Medulla oblongata (tissue), 1 donor: Measurements from ENCODE around the gene NFIB.

Experiments used
- DNase-seq: peaks from one replicate; pipeline ENCODE4 v3.0.0-alpha.2; 2015; ENCODE audit errors: extremely low spot score

NFIB gene

DNA sequence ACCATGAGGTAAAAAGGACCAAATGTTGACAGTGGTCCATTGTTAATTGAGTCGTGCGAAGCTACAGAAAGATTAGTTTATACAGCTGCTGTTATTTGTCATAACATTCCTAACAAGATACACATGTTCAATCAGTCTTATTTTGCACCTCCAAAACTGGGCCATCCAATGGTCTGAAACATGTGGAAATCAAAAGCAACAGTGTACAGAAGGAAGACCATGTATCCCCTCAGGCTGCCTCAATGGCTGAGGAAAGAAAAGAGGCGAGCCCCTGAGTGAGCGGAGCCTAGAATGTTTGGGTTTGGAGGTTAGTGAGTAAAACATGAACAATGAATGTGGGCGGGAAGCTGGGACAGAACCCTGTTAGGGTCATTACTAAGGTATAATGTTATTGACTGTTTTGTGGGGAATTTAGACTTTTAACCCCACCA is 35.6 kb downstream of the NFIB start:
- DNase-seq: no peak

DNA sequence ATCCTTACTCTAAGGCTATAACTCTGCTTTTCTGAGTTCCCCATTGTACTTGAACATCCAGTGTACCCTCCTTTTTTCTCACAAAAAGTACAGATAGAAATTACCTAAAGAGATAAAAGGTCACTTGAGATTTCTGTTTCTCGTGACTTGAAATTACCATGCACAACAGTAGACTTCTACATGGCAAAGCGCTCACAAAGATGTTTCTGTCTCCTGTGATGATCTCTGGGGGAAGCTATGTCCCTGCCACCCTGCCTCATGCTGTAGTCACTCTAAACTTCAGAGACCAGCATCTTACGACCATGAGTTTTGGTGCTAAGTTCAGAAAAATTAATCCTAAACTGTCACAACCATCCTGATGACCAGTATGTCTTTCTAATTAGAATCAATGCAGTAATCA is 36.2 kb downstream of the NFIB start:
- no peak for DNase-seq

DNA sequence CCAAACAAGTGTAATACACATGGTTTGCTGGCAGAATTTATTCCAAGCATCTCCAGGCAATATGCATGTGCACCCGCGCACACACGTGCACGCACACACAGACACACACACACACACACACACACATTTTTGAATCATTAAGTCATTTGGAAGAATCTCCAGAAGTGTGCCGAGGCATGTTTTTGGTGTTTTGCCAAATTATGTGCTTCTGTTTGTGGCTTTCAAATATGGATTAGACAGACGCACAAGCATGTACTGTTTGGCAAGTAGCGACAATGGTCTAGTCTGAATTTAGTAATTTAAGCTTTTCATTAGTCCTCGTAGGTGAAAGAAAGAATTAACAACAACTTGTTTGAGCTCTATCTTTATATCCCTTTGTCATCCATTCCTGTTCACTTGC is 36.7 kb downstream of the NFIB start:
- DNase-seq: no peak

DNA sequence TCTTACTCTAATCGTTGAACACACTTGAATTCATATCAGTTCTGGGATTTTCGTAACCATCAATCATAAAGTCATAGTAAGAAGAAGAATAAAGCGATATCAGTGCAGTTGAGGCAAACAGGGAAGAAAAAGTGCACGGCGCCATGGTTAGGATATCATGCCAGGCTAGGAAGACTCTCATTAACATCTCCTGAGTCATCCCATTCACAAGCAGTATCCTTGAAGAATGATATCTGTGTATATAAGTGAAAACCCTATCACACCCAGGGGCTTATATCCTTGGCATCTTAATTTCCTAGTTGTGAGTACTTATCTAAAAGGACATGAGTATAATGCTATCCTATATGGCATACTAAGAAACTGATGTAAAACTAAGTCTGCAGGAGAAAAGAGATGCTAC is 38.6 kb downstream of the NFIB start:
- no peak for DNase-seq

DNA sequence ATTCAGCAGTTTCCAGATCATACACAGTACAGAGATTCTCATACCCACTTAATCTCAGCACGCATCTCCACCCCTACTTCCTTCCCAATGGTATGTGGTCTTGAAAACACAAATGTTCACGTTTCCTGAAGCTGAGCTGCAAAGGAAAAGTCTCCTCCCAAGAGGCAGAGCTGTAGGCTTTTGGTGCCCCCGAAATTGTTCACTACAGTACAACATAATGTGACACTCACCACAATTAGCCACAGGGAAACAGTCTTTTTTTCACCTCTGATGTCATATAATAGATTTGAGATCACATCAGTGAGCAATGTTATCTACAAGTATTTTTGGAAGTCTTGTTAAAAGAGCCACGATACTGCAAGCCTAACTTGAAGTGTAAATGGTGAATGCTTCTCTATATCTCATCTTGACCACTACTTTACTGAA is 40.2 kb downstream of the NFIB start:
- DNase-seq: peak; percentile 30

DNA sequence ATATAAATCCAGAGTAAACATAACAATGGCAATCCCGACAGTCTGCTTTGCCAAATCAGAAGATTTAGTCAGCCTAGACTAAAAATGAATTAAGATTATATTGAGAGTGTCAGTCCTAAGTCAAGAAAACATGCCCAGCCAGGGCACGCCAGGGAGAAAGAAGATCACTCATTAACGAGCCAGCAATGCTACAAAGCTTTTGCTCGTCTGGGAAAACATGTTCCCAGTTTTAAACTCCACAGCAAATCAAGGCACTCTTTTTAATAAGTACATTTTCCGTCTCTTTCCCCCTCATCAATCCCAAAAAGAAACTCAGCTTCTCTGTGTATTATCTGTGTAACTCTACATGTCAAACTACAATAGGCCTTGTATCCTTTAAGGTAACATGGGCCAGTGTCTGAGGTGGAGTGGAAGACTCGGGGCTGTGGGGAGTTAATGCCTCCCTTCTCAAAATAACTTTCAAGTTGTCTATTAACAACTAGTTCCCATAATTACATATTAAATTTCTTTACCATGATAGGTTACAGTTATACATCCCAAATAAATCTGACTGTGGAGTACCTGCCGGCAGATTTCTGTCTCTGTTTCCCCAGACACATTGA is 40.9 kb downstream of the NFIB start:
- peak; percentile 49 for DNase-seq

DNA sequence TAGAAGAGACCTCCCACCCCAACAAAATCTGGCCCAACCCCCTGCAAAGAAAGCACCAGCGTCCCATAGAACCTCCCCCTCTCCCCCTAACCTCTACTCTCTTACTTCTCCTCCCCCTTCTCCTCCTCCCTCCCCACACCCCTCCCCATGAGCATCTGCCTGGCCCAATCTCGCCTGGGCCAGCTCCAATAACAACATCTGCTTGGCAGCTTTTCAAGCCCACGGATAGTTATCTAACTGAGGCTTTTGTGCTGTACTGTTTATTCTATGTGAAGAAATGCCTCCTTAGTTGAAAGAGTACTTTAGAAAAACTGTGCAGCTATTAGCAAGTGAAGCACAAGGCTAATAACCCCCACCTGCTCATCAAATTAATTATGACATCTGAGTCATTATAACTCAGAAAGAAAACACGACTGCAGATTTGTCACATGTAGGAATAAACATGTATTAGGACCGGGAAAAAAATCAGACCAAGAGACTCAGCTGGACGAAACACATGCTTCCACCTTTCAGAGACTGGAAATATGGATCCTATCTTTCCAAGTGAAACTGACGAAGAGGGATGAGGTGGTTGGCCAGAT is 42.8 kb downstream of the NFIB start:
- peak; percentile 61 for DNase-seq

DNA sequence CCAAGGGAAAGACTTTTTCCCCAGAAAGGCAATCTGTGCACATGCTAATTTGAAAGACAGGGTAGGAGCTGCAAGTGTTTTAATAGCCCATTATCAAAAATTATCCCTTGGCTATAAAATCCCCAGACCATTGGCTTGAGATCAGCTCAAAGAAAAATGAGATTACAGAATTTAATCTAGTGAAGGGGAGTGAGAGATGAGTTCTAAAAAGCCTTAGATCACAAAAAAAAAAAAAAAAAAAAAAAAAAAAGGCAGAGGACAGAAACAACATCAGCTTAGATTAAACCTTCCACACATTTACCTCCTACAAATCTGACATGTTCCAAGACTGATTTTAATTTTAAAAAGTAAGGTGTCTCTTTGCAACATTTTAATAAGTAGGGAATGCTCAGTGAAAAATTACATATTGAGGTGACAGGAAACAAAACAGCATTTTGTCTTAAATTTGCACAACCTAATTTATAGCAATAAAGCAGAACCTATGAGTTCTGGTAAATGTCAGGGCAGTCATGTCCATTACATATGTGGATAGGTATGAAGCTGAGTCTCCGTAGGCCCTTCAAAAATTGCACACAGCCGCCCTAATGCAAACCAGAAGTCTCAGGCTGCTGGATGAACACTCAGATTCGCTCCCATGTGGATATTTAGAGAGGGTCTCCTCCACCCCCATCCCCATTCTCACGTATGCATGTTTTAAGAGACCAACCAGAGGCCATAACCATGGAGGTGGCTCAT is 43.4 kb downstream of the NFIB start:
- no peak for DNase-seq

DNA sequence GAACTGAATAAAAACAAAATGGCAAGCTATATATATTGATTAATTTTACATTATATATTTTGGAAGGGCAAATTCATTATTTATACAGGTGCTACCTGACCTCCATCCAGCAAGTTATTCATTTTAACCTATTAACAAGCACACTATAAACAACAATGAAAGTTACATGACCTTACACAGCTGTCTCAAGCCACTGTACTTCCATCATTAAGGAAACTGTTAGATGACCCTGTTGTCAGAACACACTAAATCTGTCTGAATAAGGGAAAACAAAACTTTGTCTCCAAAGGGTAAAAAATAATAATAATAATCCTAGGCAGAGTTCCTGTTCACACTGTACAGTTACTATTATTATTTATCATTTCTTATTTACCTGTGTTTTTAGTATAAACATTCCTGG is 44.0 kb downstream of the NFIB start:
- no peak for DNase-seq

DNA sequence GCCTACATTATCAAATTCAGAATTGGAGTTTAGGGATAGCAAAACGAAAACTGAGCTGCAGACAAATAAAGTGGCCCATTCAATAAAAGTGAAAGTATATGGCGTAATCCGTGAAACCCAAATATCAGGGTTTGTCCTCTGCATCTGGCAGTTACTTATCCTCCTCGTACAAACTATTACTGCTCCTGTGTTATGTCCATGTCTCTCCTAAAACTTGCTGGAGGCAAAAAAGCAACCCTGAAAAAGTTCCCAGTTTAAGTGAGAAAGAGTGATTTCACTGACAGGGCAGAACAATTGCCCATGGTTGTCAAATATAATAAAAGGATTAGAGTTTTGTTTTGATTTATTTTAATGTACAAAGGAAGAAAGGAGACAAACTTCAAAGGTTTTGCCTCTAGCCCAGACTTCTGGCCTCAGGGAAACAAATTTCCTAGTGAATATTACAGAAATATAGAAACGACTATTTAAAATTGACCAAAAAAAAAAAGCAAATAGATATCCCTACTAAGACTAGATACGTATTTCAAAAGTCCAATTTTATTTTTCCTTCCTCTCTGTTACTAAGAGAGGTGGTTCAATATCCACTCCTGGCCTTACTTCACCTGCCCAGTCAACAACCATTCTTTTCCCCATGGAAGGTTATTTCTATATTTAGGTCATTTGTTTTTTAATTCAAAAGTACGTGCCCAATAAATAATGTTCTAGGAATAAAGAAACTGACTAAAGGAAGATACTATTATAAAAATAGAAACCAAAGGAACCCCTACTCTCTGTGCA is 50.0 kb downstream of the NFIB start:
- DNase-seq: no peak

DNA sequence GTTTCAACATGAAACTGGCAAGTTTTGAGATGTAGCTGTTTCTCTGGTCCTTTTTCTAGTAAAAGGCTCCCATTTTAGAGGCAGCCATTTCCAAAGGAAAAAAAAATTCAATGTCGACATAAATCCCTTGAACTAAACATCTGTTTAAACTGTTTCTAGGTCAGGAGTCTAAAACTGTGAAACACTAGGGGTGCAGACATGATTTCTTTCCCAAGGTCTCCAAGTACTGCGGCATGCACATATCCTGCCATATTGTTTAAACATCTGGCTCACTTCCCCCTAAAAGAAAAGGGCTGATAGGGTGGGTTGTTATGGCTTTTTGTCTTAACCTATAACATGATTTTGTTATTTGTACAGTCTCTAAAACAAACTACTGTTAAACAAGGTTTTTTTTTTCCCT is 51.1 kb downstream of the NFIB start:
- no peak for DNase-seq

DNA sequence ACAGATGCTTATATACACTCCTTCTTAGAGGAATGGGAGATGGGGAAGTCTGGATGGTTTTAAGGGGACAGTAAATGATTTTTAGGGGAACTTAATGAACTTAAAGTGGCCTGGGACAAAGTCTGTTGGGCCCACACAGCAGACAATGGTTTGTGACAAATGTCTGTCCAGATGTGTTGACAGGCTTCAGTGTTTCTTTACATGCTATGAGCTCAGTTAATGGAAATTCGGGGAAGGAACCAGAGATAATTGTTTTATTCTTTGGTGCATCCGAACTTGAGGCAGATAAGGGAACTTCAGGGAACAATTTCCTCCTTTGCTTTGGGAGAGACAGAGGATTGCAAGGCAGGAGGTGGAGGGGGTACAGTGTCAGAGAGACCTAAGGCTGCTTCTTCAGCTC is 52.3 kb downstream of the NFIB start:
- no peak for DNase-seq

DNA sequence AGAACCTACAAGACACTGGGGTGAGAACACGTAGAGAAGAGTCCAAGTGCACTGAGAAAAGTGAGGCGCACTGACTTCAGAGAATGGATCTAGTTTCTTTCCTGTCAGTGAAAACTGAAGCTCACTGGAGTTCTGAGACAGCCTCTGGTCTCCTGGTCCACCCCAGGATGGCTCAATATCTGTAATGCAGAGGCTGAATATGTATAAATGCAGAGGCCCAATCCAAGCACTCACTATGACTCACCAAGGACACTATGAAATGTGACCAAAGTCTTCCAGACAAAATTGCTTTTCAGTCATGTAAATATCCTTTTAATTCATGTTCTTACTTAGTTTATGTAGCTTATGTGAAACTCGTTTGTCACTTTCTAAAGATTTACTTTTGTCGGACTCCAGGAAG is 53.8 kb downstream of the NFIB start:
- no peak for DNase-seq

DNA sequence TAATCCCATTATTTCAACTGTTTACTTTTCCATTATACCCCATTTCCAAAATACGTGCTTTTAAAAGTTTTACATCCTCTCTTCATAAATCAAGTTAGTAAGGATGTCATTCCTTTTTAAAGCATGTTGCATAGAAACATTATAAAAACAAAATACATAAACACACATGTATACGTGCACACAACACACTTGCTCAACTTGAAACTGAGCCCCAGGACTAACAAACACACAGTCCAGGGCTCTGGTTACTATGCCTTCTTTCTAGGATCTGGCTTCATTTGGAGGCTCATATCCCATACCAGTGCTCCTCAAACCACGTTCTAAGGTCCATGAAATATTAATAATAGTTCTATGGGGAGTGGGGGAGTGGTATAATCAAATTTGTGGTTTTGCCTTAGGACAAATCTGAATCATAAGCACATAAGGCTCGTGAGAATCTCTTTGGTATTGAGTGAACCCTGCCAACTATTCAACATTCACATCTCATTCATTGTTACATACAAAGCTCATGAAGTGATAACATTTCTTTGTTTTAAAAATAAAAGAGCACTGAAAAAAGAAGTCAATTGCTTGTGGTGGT is 55.2 kb downstream of the NFIB start:
- DNase-seq: no peak

DNA sequence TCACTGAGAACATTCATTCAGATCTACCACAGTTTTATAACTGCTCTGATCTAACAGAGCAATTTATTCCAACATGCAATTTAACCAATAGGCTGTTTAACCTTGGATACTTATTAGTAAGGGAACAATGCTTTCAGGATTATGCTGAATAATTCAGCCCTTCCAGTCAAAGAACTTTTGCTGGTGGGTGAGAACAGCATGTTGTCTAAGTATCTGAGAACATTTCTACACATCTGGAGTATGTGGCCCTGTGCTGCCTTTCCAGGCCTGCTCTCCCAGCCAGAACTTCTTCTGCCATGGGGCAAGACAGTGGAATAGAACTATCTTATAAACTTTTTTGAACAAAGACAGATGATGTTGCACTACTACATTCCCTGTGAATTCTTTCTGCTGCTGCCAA is 55.8 kb downstream of the NFIB start:
- no peak for DNase-seq

DNA sequence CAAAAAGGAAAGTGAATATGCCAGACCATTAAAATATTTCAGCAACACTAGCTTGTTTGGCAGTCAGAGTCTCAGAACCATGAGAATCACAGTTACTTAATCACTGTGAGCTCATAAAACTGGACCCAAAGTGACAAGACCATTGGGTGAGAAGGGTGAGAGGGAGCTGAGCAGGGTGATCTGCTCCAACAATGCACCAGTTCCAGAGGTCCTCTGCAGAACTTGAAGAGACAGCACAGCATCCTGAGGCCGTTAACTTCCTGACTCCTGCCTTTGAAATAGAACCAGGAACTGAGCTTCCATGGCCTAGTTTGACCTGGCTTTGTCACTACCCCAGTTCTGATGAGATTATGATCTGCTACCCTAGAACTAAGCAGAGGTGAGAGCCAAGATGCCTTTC is 57.4 kb downstream of the NFIB start:
- no peak for DNase-seq

DNA sequence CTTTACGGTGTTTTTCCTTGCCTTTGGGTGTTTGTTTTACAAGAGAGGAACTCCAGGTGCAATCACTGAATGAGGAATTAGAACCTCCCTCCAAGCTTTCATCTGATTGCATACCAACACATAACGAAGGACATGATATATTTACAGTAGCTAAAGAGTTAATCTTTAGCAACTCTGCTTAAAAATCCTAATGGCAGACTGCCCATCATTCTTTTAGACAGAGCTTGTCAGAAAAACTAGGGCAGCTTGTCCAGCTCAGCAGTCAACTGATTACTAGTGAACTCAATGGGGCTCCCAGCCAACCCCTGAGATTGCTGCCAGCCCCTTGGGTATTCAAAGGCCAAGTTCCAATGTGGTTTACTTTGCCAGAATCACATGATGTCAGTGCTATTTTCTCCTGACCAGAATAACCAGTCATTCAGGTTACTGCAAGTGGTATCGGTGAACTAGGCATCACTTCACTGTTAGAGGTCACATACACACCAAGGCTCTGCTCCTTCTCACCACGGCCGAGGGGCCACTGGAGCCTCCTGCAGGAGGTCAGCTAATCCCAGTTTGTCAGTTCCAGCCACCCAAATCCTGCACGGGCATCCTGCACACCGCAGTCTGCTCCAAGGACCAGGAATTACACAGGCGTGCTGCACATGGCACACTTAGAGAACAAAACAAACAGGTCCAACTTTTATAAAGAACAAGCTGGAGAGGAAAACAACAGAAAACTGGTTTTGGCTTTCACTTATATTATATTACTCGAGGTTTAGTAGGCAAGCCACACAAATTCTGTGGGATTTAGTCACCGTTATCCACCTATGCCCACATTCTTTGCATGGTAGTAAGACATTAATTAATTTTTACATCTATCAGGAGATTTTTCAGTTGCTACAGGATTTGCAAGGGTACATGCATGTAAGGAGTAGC is 62.5 kb downstream of the NFIB start:
- peak; percentile 77 for DNase-seq

DNA sequence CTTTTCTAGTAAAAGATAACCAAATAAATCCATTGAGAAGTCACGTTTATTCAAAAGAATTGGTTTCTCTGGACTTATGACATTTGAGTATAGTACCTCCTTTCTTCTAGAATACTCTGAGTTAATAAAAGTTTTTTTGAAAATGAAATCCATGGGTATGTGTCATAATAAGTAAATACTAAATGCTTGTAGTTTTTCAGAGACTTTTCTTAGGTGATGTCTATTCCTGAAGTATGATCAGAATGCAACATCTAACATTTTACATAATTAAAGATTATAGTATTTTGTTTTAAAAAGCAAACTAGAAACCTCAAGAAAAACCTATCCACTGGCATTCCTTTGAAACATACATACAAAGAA is 63.2 kb downstream of the NFIB start:
- no peak for DNase-seq

DNA sequence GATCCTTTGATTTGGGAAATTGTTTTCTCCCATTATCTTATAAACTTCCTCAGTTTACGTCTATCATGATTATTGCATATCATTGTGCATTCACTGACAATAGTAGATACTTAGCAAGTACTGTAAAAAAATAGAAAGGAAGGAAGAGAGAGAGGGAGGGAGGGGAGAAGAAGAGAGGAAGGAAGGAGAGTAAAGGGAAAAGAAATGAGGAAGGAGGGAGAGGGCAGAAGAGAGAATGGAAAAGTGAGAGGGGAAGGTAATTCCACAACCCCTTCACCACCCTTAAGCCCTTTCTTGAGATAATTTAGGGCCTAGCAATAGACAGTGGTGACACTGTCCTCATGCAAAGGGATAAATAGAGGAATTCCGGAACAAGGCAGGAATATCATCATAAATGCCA is 64.4 kb downstream of the NFIB start:
- no peak for DNase-seq

DNA sequence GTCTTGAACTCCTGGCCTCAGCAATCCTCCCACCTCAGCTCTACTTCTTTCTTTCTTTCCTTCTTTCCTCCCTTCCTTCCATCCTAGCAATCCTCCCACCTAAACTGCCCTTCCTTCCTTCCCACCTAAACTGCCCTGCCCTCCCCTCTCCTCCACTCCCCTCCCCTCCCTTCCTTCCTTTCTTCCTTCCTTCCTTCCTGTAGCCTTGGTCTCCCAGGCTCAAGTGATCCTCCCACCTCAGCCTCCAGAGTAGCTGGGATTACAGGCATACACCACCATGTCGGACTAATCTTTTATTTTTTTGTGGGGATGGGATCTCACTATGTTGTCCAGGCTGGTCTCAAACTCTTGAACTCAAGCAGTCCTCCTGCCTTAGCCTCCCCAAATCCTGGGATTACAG is 65.8 kb downstream of the NFIB start:
- no peak for DNase-seq

DNA sequence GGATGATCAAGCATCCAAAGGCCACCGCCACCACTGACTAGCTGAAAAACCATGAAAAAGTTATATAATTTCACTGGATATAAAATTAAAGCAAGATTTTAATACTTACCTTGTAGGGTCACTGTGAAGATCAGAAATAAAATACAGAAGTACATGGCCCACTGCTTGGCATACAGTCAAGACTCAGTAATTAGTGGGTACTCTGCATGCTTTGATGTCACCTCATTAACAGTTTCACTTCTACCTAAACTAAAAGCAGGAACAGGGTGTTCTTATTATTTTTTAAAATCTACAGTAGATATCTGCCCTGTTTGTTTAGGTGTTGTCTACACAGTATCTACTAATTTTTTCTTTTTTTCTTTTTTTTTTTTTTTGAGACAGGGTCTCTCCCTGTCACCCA is 66.4 kb downstream of the NFIB start:
- no peak for DNase-seq
